T-helper 9 cell (primary cell): Measurements from ENCODE around the gene STKLD1.
A peak's percentile ranks its signal among the peaks of the same experiment; 100 is the strongest.
"Not testable (repeated sequence)": the region's sequence is repeated elsewhere in the genome, so short reads cannot be mapped to it uniquely, and the experiment has no call there.

Source experiments
- DNase-seq: peaks from one replicate; pipeline ENCODE4 v3.0.0-alpha.2; 2020
- total RNA-seq, 2 donors: gene quantifications; one replicate each; lab custom pipeline; 2026; lab: John Stamatoyannopoulos, UW

Gene STKLD1
- 0.24 to 0.42 reads per million in 2 donors for total RNA-seq

DNA sequence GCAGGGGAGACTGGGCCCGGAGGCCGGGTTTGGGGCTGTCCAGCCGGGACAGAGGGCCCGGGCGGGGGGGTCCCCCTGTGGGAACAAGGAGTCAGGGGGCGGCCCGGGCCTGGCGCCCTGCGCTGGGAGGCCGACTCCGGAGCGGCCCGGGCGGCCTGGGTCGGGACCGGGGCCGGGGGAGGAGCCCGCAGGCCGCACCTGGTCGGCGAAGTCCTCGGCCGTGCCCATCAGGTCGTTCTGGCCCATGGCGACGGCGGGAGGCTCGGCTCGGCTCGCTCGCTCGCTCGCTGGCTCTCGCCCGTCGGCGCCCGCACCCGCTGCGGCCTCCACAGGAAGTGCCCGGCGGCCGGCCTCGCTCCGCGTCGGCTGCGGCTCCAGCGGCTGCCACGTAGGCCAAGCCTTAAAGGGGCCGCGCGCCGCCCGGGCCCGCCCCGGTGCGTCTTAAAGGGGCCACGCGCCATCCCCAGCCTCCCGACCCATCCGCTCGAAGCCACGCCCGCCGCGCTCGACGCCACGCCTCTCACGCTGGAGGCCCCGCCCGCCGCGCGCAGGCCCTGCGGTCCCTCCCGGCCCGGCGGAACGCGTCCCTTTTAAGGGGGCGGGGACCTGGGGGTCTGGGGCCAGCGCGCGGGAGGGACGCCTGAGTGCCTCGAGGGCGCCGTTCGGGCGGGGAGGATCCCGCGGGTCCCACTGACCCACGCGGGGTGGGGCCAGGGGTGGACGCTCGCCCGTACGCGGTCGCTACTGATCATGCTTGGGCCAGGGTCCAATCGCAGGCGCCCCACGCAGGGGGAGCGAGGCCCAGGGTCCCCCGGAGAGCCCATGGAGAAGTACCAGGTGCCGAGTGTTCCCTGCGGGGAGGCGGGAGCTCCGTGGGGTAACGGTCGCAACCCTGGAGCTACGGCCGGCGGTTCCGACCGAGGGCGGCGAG lies at the start of gene STKLD1, which contains the start of gene SURF4:
Gene STKLD1 (plus strand): TSS at position 643 of the 931 bp plus-strand sequence. CDS start 108 bp downstream, at position 751.
Gene SURF4 (minus strand): TSS at position 337 of the 931 bp plus-strand sequence. CDS start 91 bp downstream, at position 246.
- DNase-seq = peak; percentile 90

- DNase-seq = not testable (repeated sequence)
These were observed 49.1 kb upstream of the STKLD1 start for GRCh38 chr9:133327021-133327420.

DNA sequence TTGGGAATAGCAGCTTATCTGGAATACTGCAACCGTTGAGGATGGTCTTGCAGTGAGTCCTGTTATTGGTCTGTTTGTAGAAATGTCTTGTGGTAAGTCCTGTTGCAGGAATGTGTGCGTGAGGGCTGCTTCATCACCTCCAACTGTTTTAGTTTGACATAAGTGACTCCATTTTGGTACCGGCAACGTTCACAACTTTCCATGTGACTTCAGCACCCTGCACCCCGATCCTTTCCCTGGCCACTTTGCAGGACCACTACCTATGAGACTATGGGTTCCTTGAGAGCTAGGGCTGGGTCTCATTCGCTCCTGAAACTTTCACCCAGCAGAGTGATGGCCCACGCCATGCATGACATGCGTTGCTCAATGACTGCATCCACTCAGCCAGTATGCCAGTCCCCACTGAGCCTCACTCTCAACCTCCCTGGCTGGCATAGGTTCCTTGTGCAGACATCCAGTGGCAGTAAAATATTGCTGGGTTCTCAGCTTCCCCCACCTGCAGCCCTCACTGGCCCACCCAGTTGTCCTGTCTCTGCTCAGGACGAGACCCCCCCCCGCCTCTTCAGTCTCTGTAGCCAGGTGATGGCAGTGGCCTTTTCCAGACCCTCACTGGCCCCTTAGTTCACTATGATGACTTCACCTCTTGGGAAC lies 48.2 kb upstream of the STKLD1 start:
- no peak for DNase-seq

GRCh38 chr9:133329306-133330156 lies 46.6 kb upstream of the STKLD1 start:
- DNase-seq = not testable (repeated sequence)

GRCh38 chr9:133331221-133331620 lies 44.9 kb upstream of the STKLD1 start:
- no peak for DNase-seq

DNA sequence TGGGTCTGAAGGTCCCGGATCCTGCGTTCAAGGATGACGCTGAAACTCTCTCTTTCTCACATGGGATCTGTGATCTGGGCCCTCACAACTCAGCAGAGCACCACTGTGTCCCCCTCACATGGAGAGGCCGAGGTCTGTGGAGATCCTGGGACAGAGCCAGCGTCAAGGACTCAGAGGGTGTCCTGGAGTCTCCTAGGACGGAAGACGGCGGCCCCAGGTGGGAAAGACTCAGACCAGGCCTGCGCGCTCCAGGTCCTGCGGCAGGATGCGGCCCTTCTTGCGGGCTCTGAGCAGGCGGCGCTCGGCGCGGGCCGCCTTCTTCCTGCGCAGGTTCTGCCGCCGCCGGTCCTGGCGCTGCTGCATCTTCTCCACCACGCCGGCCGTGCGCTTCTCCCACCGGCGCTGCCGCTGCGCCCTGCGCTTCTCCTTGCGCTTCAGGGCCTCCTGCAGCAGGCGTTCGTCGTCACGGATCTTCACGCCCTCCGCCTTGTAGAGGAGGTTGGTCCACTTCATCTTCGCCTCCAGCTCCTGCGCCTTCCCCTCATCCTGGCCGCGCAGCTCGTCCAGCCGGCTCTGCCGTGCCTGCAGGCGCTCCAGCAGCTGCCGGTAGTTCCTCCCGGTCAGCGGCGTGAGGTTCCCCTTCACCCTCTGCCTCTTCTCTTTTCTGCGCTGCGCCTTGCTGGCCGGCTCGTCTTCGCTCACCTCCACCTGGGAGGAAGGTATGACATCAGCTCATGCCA lies 44.4 kb upstream of the STKLD1 start:
- DNase-seq = no peak

DNA sequence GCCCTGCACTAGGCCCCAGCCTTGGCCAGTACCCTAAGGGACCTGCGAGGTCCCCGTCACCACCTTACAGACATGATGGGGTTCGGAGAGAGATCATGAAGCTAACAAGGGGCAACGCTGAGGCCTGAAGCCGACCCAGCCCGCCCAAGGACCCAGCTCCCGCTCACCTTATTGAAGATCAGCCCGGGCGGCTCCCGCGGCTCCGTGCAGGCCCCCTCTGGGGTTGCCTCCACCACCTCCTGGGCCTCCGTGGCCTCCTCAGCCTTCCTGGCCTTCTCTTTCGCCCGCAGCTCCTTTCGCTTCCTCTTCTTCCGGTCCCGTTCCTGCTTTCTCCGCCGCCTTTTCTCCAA lies 43.8 kb upstream of the STKLD1 start:
- no peak for DNase-seq

DNA sequence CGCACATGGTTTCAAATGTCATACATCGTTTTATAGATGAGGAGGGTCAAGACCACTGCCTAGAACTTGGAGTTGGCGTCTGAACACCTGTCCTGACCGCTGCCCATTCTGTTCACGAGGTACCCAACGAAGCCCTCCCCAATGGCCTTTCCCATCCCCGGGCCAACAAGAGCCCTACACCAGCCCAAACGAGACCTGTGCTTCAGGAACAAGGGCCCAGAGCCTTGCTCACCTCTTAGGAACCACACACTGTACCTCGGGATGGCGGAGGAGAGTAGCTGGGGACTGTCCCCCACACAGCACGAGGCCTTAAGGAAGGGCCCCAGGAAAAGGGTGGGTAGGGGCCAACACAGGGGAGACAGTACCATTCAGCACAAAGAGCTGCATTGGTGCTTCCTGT lies 43.2 kb upstream of the STKLD1 start:
- DNase-seq = no peak

GRCh38 chr9:133333566-133333965 lies 42.6 kb upstream of the STKLD1 start:
- DNase-seq = no peak

GRCh38 chr9:133334161-133334560 lies 42.0 kb upstream of the STKLD1 start:
- no peak for DNase-seq

- not testable (repeated sequence) for DNase-seq
These were observed 41.3 kb upstream of the STKLD1 start for GRCh38 chr9:133334888-133335287.

- DNase-seq = peak; percentile 92
These were observed 40.0 kb upstream of the STKLD1 start, which contains the start of gene SURF6 for GRCh38 chr9:133335924-133336811. TSS of gene SURF6 (minus strand) at chr9:133336188. CDS start at chr9:133336132, 56 bp downstream.

DNA sequence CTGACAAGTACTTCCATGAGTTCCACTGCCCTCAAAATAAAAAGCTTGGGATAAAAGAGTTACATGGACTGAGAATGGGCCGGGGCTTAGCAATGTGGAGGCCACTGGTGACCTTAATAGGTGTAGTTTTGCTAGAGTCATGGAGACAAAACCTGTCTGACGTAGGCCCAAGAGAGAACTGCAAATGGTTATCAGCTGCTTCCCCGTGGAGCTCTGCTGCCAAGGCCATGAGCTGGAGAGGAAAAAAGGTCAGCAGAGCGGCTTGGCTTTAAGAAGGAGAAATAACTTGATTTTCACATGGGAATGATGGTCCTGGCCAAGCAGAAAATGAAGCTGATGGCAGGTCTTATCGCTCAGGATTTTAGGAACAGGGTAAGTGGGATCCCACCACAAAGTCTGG lies 36.5 kb upstream of the STKLD1 start:
- no peak for DNase-seq

DNA sequence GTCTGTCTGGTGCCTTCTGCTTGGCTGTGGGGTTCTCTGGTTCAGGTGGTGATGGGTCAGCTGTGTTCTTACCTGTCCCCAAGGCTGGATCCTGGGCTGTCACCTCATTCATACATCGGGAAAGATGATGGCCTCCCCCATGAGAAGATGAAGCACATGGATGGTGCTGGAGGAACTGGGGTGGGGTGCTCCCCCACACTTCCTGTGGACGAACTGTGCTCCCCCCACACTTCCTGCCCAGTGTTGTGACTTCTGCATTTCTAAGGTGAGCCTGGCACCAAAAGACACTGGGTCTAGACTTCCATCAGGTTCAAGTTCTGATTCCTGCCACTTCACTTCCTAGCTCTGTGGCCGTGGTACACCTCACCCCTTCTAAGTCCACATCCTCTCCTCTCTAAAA lies 35.9 kb upstream of the STKLD1 start:
- no peak for DNase-seq

DNA sequence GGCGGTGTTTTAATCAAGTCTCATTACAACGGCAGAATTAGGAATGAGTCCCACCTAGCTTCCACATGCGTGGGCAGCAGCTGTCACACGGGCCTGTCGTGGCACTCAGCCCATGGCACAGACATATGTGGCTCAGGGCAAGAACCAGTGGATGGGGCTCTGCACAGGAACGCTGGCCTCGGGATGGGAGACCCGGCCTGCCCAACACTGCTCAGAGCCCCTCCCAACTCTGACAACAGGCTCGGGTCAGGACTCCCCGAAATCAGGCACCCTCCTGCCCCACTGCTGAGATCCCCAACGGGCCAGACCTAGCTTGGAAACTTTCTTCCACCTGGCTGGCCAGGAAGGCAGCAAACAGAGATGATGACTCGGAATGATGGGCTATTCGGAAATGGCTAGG lies 35.2 kb upstream of the STKLD1 start:
- DNase-seq = no peak

GRCh38 chr9:133341369-133342068 lies 34.6 kb upstream of the STKLD1 start:
- DNase-seq = no peak

DNA sequence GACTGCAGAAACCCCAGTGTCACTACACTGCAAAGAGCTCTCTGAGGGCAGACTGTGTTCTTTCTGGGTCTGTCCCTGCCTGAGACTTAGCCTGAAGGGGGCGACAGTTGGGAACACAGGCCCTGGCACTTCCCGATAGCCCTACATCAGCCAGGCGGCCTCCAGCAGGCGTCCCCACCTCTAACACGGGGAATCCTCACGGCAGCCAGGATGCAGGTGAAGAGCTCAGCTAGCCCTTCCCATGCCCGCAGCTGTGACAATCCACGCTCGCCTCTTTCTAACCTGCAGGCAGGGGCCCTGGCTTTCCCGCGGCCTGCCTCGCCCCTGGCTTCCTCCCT lies 34.1 kb upstream of the STKLD1 start:
- DNase-seq = no peak

DNA sequence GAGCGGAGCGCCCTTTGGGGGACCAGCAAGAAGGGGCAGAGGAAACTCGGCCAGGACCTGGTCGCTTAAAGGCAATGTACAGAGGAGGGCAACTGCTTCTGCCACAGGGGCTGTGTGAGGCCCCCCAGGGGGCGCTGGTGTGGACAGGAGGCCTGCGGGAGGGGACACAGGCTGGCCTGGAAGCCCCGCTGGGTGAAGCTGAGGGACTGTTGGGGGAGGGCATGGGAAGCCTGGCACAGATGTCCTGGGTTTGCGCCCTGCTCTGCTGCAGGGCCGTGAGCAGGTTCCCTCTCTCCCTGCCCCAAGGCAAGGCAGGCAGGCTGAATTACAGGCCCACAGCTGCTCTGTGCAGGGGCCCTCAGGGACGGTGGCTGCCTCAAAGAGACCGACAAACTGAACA lies 33.6 kb upstream of the STKLD1 start:
- no peak for DNase-seq

GRCh38 chr9:133344071-133344470 lies 32.1 kb upstream of the STKLD1 start:
- no peak for DNase-seq

- no peak for DNase-seq
These were observed 31.2 kb upstream of the STKLD1 start for GRCh38 chr9:133344979-133345378.
